HepG2 (cell line): ENCODE data around the gene MAPK1. TPM values are rescaled to one million over a fixed set of nuclear protein-coding genes. Genes with fewer than 3 reads are reported as not detected.

Experiments
- ATF7 ChIP-seq, 2 experiments: fragments of 450-650 bp in 1 of 2; sonication (generic) in 1 of 2; formaldehyde crosslinking in 1 of 2; IDR thresholded peaks; 2 replicates each; pipeline versions ENCODE4 v1.4.0 to v1.6.1; 2016 to 2020; ENCODE audit warnings: antibody characterized with exemption in 1 of 2, mild to moderate bottlenecking in 1 of 2, missing genetic modification reagents in 1 of 2
- DR1 ChIP-seq: sonication (generic); formaldehyde crosslinking; IDR thresholded peaks from 2 replicates; pipeline ENCODE4 v1.8.0; 2021; ENCODE audit warnings: mild to moderate bottlenecking, missing genetic modification reagents, inconsistent platforms
- FOXJ3 ChIP-seq: sonication (generic); formaldehyde crosslinking; IDR thresholded peaks from 2 replicates; pipeline ENCODE4 v1.4.0; 2020; ENCODE audit warnings: missing genetic modification reagents, mild to moderate bottlenecking, borderline replicate concordance
- GMEB1 ChIP-seq: sonication (generic); formaldehyde crosslinking; IDR thresholded peaks from 2 replicates; pipeline ENCODE4 v1.5.1; 2020; ENCODE audit warnings: missing genetic modification reagents, mild to moderate bottlenecking, borderline replicate concordance
- JUND ChIP-seq: sonication (generic); formaldehyde crosslinking; IDR thresholded peaks from 2 replicates; pipeline ENCODE4 v1.8.0; 2022; ENCODE audit warnings: mild to moderate bottlenecking, missing genetic modification reagents
- MAFG ChIP-seq: sonication (generic); formaldehyde crosslinking; IDR thresholded peaks from 2 replicates; pipeline ENCODE4 v1.5.1; 2020; ENCODE audit warnings: mild to moderate bottlenecking, missing genetic modification reagents
- NFYB ChIP-seq: sonication (generic); formaldehyde crosslinking; IDR thresholded peaks from 2 replicates; pipeline ENCODE4 v1.4.0; 2020; ENCODE audit warnings: missing genetic modification reagents
- PPARG ChIP-seq: conservative IDR thresholded peaks from 2 replicates; pipeline ENCODE4 v1.6.1; 2016; ENCODE audit warnings: missing biosample characterization, missing genetic modification reagents
- RAD51 ChIP-seq: fragments of 450-650 bp; IDR thresholded peaks from 2 replicates; pipeline ENCODE4 v1.6.1; 2016; ENCODE audit warnings: borderline replicate concordance
- SIN3A ChIP-seq: IDR thresholded peaks from 2 replicates; pipeline ENCODE4 v1.6.1; 2011; ENCODE audit warnings: low read depth, mild to moderate bottlenecking, control low read depth, low read length, borderline replicate concordance
- SMYD3 ChIP-seq: sonication (generic); formaldehyde crosslinking; IDR thresholded peaks from 2 replicates; pipeline ENCODE4 v1.8.1; 2023; ENCODE audit warnings: mild to moderate bottlenecking, missing genetic modification reagents
- ZBTB1 ChIP-seq: sonication (generic); formaldehyde crosslinking; IDR thresholded peaks from 2 replicates; pipeline ENCODE4 v1.4.0; 2020; ENCODE audit warnings: missing genetic modification reagents, borderline replicate concordance
- ZFAT ChIP-seq: sonication (generic); formaldehyde crosslinking; conservative IDR thresholded peaks from 2 replicates; pipeline ENCODE4 v1.8.1; 2023; ENCODE audit warnings: missing genetic modification reagents, inconsistent platforms
- ZKSCAN1 ChIP-seq: fragments of 150-350 bp; IDR thresholded peaks from 2 replicates; pipeline ENCODE4 v1.6.1; 2014; ENCODE audit warnings: low read length
- ZNF337 ChIP-seq: sonication (generic); formaldehyde crosslinking; IDR thresholded peaks from 2 replicates; pipeline ENCODE4 v1.5.1; 2020; ENCODE audit warnings: missing genetic modification reagents, low read depth, mild to moderate bottlenecking, borderline replicate concordance
- ZNF33B ChIP-seq: sonication (generic); formaldehyde crosslinking; IDR thresholded peaks from 2 replicates; pipeline ENCODE4 v1.5.1; 2020; ENCODE audit warnings: mild to moderate bottlenecking, missing genetic modification reagents
- ZNF510 ChIP-seq: sonication (generic); formaldehyde crosslinking; IDR thresholded peaks from 2 replicates; pipeline ENCODE4 v1.4.0; 2020; ENCODE audit warnings: low read depth, mild to moderate bottlenecking, missing genetic modification reagents
- ZNF530 ChIP-seq: sonication (generic); formaldehyde crosslinking; IDR thresholded peaks from 2 replicates; pipeline ENCODE4 v1.5.0; 2020; ENCODE audit warnings: low read depth, mild to moderate bottlenecking, missing genetic modification reagents
- ZNF652 ChIP-seq: IDR thresholded peaks from 2 replicates; pipeline ENCODE4 v1.6.1; 2016; ENCODE audit warnings: low read depth, borderline replicate concordance
- ZNF691 ChIP-seq: sonication (generic); formaldehyde crosslinking; IDR thresholded peaks from 2 replicates; pipeline ENCODE4 v1.4.0; 2020; ENCODE audit warnings: missing genetic modification reagents, low read depth, mild to moderate bottlenecking, borderline replicate concordance
- ZNF737 ChIP-seq: sonication (generic); formaldehyde crosslinking; IDR thresholded peaks from 2 replicates; pipeline ENCODE4 v1.5.0; 2020; ENCODE audit warnings: missing genetic modification reagents, mild to moderate bottlenecking, borderline replicate concordance
- polyA plus RNA-seq, 8 experiments: library from polyadenylated mRNA; depleted of rRNA in 3 of 8; stranded (reverse) in 7 of 8; unstranded in 1 of 8; fragments of >200 nt; fragmentation: Illumina TruSeq in 4 of 8; extraction: Trizol in 4 of 8; gene quantifications; 2 replicates each; pipeline versions ENCODE4 v1.2.1 to v1.2.3, GENCODE V29; 2011 to 2016; ENCODE audit warnings: low read depth in 4 of 8, missing spikeins in 1 of 8, mixed read lengths in 1 of 8; ENCODE audit not compliant: insufficient read depth in 1 of 8
- total RNA-seq, 5 experiments: library from RNA; depleted of rRNA; stranded (reverse); fragments of >200 nt; fragmentation: Illumina TruSeq; extraction: Trizol; gene quantifications; 2 replicates each; pipeline ENCODE4 v1.2.3, GENCODE V29; 2016; ENCODE audit warnings: low read depth in 1 of 5
- TF ChIP-seq, protein P1 (sequence below): IDR thresholded peaks from 2 replicates; pipeline ENCODE4 v1.6.1; 2012; ENCODE audit warnings: inconsistent platforms
- TF ChIP-seq, protein P2 (sequence below): IDR thresholded peaks from 2 replicates; pipeline ENCODE4 v1.6.1; 2016; ENCODE audit warnings: missing biosample characterization, missing genetic modification reagents, low read depth
- TF ChIP-seq, protein P3 (sequence below): sonication (generic); formaldehyde crosslinking; IDR thresholded peaks from 2 replicates; pipeline ENCODE4 v1.8.0; 2022; ENCODE audit warnings: missing genetic modification reagents, low read depth, mild to moderate bottlenecking, borderline replicate concordance
- TF ChIP-seq, protein P4 (sequence below): sonication (generic); formaldehyde crosslinking; conservative IDR thresholded peaks from 2 replicates; pipeline ENCODE4 v1.4.0; 2020; ENCODE audit warnings: missing genetic modification reagents

The MAPK1 gene
- total and polyA plus RNA-seq, 2 of the 13 experiments (the other 11 are each of a cell fraction or from before 2014, with no cell fraction given): 107 to 114 TPM

GRCh38 chr22:21867528-21868266 lies at the start of gene MAPK1 (continued):
- TF ChIP-seq JUND (CRISPR knock-in tag) (no peak), DR1 (no peak), ZNF510 (CRISPR knock-in tag) (no peak), SIN3A (peak; percentile 48; the same call in 1 of the 2 replicates), RAD51 (no peak), ZNF33B (CRISPR knock-in tag) (no peak; the same call in 1 of the 2 replicates), ZKSCAN1 (no peak), ZNF652 (no peak), FOXJ3 (CRISPR knock-in tag) (no peak), ZBTB1 (CRISPR knock-in tag) (no peak), GMEB1 (CRISPR knock-in tag) (peak; percentile 84), ZNF737 (CRISPR knock-in tag) (no peak), MAFG (CRISPR knock-in tag) (no peak), ZFAT (CRISPR knock-in tag) (no peak), ZNF691 (CRISPR knock-in tag) (no peak; the same call in 1 of the 2 replicates), ATF7 (IDR thresholded peaks at IDR 0.05) (no peak), ATF7 (CRISPR knock-in tag; IDR thresholded peaks at IDR 0.05) (no peak), ZNF530 (CRISPR knock-in tag) (no peak), SMYD3 (CRISPR knock-in tag) (no peak), ZNF337 (no peak), NFYB (CRISPR knock-in tag) (peak; percentile 59; the same call in 1 of the 2 replicates), PPARG (CRISPR knock-in tag) (0 out of 2 replicates have a peak, but pooled peaks have one; percentile 55)
- TF ChIP-seq, protein P1, sequence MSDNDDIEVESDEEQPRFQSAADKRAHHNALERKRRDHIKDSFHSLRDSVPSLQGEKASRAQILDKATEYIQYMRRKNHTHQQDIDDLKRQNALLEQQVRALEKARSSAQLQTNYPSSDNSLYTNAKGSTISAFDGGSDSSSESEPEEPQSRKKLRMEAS: peak; percentile 94
- TF ChIP-seq, protein P2, sequence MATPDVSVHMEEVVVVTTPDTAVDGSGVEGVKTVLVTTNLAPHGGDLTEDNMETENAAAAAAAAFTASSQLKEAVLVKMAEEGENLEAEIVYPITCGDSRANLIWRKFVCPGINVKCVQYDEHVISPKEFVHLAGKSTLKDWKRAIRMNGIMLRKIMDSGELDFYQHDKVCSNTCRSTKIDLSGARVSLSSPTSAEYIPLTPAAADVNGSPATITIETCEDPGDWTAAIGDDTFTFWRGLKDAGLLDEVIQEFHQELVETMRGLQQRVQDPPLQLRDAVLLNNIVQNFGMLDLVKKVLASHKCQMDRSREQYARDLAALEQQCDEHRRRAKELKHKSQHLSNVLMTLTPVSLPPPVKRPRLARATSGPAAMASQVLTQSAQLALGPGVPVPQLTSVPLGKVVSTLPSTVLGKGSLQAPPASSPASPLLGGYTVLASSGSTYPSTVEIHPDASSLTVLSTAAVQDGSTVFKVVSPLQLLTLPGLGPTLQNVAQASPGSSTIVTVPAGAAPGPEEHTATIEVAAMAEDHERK (CRISPR knock-in tag): no peak
- TF ChIP-seq, protein P3, sequence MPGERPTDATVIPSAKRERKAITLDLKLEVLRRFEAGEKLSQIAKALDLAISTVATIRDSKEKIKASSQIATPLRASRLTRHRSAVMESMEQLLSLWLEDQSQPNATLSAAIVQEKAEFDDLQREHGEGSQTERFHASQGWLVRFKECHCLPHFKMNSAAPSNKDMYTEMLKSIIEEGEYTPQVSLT (CRISPR knock-in tag): no peak
- TF ChIP-seq, protein P4, sequence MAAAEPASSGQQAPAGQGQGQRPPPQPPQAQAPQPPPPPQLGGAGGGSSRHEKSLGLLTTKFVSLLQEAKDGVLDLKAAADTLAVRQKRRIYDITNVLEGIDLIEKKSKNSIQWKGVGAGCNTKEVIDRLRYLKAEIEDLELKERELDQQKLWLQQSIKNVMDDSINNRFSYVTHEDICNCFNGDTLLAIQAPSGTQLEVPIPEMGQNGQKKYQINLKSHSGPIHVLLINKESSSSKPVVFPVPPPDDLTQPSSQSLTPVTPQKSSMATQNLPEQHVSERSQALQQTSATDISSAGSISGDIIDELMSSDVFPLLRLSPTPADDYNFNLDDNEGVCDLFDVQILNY (CRISPR knock-in tag): peak; percentile 68; the same call in 1 of the 2 replicates
